Measurements from ENCODE around the gene AXIN2. TPM values are rescaled to one million over a fixed set of nuclear protein-coding genes. Genes with fewer than 3 reads are reported as not detected.

AXIN2 gene
- total and polyA plus RNA-seq, 7 donors: 6.0 to 16.1 (median 9.6) TPM

GRCh38 chr17:65495122-65496055, 66.1 kb downstream of the AXIN2 start:
- TF ChIP-seq POLR2AphosphoS5 (IDR thresholded peaks at IDR 0.05): no peak
- no peak for TF ChIP-seq EP300 (IDR thresholded peaks at IDR 0.05)
- no peak for TF ChIP-seq POLR2A (IDR thresholded peaks at IDR 0.05)
- no peak for TF ChIP-seq CTCF (IDR thresholded peaks at IDR 0.05)
- H3K36me3 ChIP-seq: no peaks in the 10 kb centered on the region
- H3K4me1 ChIP-seq: peaks cover 0 to 4% (median 0%) of the 10 kb centered on the region in 4 donors
- no peak for DNase-seq
- H3K27me3 ChIP-seq: no peaks in the 10 kb centered on the region
- H3K27ac ChIP-seq: no peak overlapping the region
- H3K9me3 ChIP-seq: no peaks in the 10 kb centered on the region
- intact Hi-C loops (cut with DNase I): no loop called here
- WGBS, 2 donors: 14 to 23% methylated on average over 22 of the region's 22 CpGs
- no peak overlapping the region for H3K4me3 ChIP-seq

GRCh38 chr17:65489413-65490155, 71.9 kb downstream of the AXIN2 start:
- intact Hi-C loops (cut with DNase I): no loop called here
- no peaks in the 10 kb centered on the region for H3K36me3 ChIP-seq
- no peaks in the 10 kb centered on the region for H3K9me3 ChIP-seq
- H3K4me1 ChIP-seq: no peaks in the 10 kb centered on the region
- H3K27me3 ChIP-seq: no peaks in the 10 kb centered on the region
- H3K4me3 ChIP-seq: no peak overlapping the region
- DNase-seq: peak; percentile 8
- no peak overlapping the region for H3K27ac ChIP-seq
- 81 to 86% methylated on average over 7 of the region's 7 CpGs for WGBS, 2 donors
- no peak for TF ChIP-seq POLR2A (IDR thresholded peaks at IDR 0.05)
- TF ChIP-seq POLR2AphosphoS5 (IDR thresholded peaks at IDR 0.05): no peak
- TF ChIP-seq CTCF (IDR thresholded peaks at IDR 0.05): no peak
- no peak for TF ChIP-seq EP300 (IDR thresholded peaks at IDR 0.05)

- intact Hi-C loops (cut with DNase I): no loop called here
- Histone ChIP-seq H3K9me3 (no peaks in the 10 kb centered on the region), H3K4me3 (no peak overlapping the region), H3K27ac (no peak overlapping the region), H3K27me3 (no peaks in the 10 kb centered on the region), H3K4me1 (no peaks in the 10 kb centered on the region), H3K36me3 (no peaks in the 10 kb centered on the region)
- WGBS, 2 donors: 83 to 90% methylated on average over 1 of the region's 1 CpG
- no peak for TF ChIP-seq POLR2AphosphoS5 (IDR thresholded peaks at IDR 0.05)
- TF ChIP-seq EP300 (IDR thresholded peaks at IDR 0.05): no peak
- DNase-seq: no peak
Measured at GRCh38 chr17:65488665-65489064, 72.8 kb downstream of the AXIN2 start.

DNA sequence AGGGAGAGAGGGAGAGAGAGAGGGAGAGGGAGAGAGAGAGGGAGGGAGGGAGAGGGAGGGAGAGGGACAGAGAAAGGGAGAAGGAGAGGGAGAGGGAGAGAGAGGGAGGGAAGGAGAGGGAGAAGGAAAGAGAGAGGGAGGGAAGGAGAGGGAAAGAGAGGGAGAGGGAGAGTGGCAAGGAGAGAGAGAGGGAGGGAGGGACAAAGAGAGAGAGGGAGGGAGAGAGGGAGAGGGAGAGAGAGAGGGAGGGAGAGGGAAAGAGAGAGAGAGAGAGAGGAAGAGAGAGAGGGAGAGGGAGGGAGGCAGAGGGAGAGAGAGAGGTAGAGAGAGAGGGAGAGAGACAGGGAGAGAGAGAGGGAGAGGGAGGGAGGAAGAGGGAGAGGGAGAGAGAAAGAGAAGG, 73.5 kb downstream of the AXIN2 start:
- no peak overlapping the region for H3K27ac ChIP-seq
- H3K36me3 ChIP-seq: no peaks in the 10 kb centered on the region
- DNase-seq: no peak
- H3K4me1 ChIP-seq: no peaks in the 10 kb centered on the region
- no peaks in the 10 kb centered on the region for H3K9me3 ChIP-seq
- no peaks in the 10 kb centered on the region for H3K27me3 ChIP-seq
- intact Hi-C loops (cut with DNase I): no loop called here
- TF ChIP-seq CTCF (IDR thresholded peaks at IDR 0.05): no peak
- no peak overlapping the region for H3K4me3 ChIP-seq

- H3K9me3 ChIP-seq: no peaks in the 10 kb centered on the region
- 79 to 90% methylated on average over 7 of the region's 7 CpGs for WGBS, 2 donors
- no peak for TF ChIP-seq POLR2A (IDR thresholded peaks at IDR 0.05)
- TF ChIP-seq EP300 (IDR thresholded peaks at IDR 0.05): no peak
- TF ChIP-seq CTCF (IDR thresholded peaks at IDR 0.05): no peak
- no peak for TF ChIP-seq POLR2AphosphoS5 (IDR thresholded peaks at IDR 0.05)
- intact Hi-C loops (cut with DNase I): no loop called here
- no peaks in the 10 kb centered on the region for H3K4me1 ChIP-seq
- no peaks in the 10 kb centered on the region for H3K36me3 ChIP-seq
- no peak overlapping the region for H3K27ac ChIP-seq
- H3K4me3 ChIP-seq: no peak overlapping the region
- DNase-seq: peak; percentile 26
- no peaks in the 10 kb centered on the region for H3K27me3 ChIP-seq
Measured at GRCh38 chr17:65487161-65487560, 74.3 kb downstream of the AXIN2 start.

Data from sigmoid colon (tissue), 7 donors.